Natural killer cell (primary cell): ENCODE data around the gene AP2A2. TPM values are rescaled to one million over a fixed set of nuclear protein-coding genes. Genes with fewer than 3 reads are reported as not detected.

Experiments
- ATAC-seq, 3 donors: fragments of 150-1000 bp in 2 of 3; fragments of 200-7000 bp in 1 of 3; cut with Tn5 transposase; 1 replicate in 1 of 3; 2 replicates in 2 of 3; pipeline ENCODE4 v1.10.0; 2021; ENCODE audit warnings: mild to moderate bottlenecking in 2 of 3, moderate library complexity in 2 of 3
- DNase-seq, 2 donors: peaks; one replicate each; pipeline versions ENCODE4 v3.0.0 to v3.0.0-alpha.2; 2013 to 2021; ENCODE audit warnings: mixed read lengths in 1 of 2
- H3K27ac ChIP-seq: one replicate; pipeline ENCODE4 v1.5.1; 2013; ENCODE audit warnings: mild to moderate bottlenecking, low read length
- H3K27me3 ChIP-seq: one replicate; pipeline ENCODE4 v1.6.1; 2013; ENCODE audit warnings: low read length; ENCODE audit not compliant: control insufficient read depth, insufficient read depth
- H3K36me3 ChIP-seq: one replicate; pipeline ENCODE4 v1.6.1; 2013; ENCODE audit warnings: low read length; ENCODE audit not compliant: control insufficient read depth, insufficient read depth
- H3K4me1 ChIP-seq: one replicate; pipeline ENCODE4 v1.6.1; 2013; ENCODE audit warnings: low read length; ENCODE audit not compliant: control insufficient read depth, insufficient read depth
- H3K4me3 ChIP-seq: one replicate; pipeline ENCODE4 v1.5.1; 2013; ENCODE audit warnings: low read length
- H3K9me3 ChIP-seq: one replicate; pipeline ENCODE4 v1.6.1; 2013; ENCODE audit warnings: low read length; ENCODE audit not compliant: control insufficient read depth, insufficient read depth
- H3K27ac Mint-ChIP-seq, 2 donors: one replicate each; pipeline ENCODE4 v1.8.0; 2022; ENCODE audit warnings: mild to moderate bottlenecking in 2 of 2, mixed read lengths in 2 of 2, moderate library complexity in 1 of 2
- H3K27me3 Mint-ChIP-seq, 2 donors: one replicate each; pipeline ENCODE4 v1.8.0; 2022; ENCODE audit warnings: low read depth in 2 of 2, mixed read lengths in 2 of 2
- H3K36me3 Mint-ChIP-seq: one replicate; pipeline ENCODE4 v1.8.0; 2022; ENCODE audit warnings: mixed read lengths
- H3K4me1 Mint-ChIP-seq, 2 donors: one replicate each; pipeline ENCODE4 v1.8.0; 2022; ENCODE audit warnings: mixed read lengths in 2 of 2
- H3K4me3 Mint-ChIP-seq: one replicate; pipeline ENCODE4 v1.8.0; 2022; ENCODE audit warnings: mild to moderate bottlenecking, moderate library complexity, mixed read lengths
- H3K9me3 Mint-ChIP-seq, 2 donors: one replicate each; pipeline ENCODE4 v1.8.0; 2022; ENCODE audit warnings: mixed read lengths in 2 of 2
- CTCF ChIP-seq: fragments of 200-600 bp; IDR thresholded peaks from one replicate; pipeline ENCODE4 v1.8.0; 2022; ENCODE audit warnings: antibody characterized with exemption
- WGBS: methylation state at CpG from one replicate; pipeline ENCODE4 v1.1.7; 2013; ENCODE audit warnings: missing lambda C conversion rate; ENCODE audit not compliant: insufficient coverage; 5-methylcytosine and 5-hydroxymethylcytosine counted together
- intact Hi-C: fragments of 100-400 bp; cut with micrococcal nuclease; formaldehyde crosslinking; loops from one replicate; pipeline ENCODE4 v1.14.2; 2022
- total RNA-seq, 4 donors: library from RNA; stranded (reverse); fragments of 120-200 nt in 1 of 4; gene quantifications; one replicate each; pipeline versions ENCODE4 v1.2.3 to v1.2.4, GENCODE V29; 2013 to 2022

AP2A2 gene
- total RNA-seq, 3 donors from 2014 or later (not counting 1 experiment from before 2014, with no cell fraction given): 57.2 to 120 (median 82.9) TPM

GRCh38 chr11:1049431-1049891 is 123.8 kb downstream of the AP2A2 start:
- WGBS: 61% methylated on average over 13 of the region's 13 CpGs
- intact Hi-C loops: no loop called here
- no peak for TF ChIP-seq CTCF
- Mint-ChIP-seq H3K27me3 (peaks cover 0 to 7% of the 10 kb centered on the region in 2 donors), H3K4me3 (no peak overlapping the region), H3K4me1 (peaks cover 18% of the 10 kb centered on the region in 2 donors), H3K9me3 (no peaks in the 10 kb centered on the region), H3K36me3 (no peaks in the 10 kb centered on the region), H3K27ac (no peak overlapping the region)
- ATAC-seq (no peak), DNase-seq (no peak)
- peaks cover 5% of the 10 kb centered on the region for H3K27me3 ChIP-seq
- no peak overlapping the region for H3K27ac ChIP-seq
- no peaks in the 10 kb centered on the region for H3K9me3 ChIP-seq
- no peak overlapping the region for H3K4me3 ChIP-seq
- H3K4me1 ChIP-seq: peaks cover 19% of the 10 kb centered on the region
- no peaks in the 10 kb centered on the region for H3K36me3 ChIP-seq

- intact Hi-C loops: no loop called here
- peaks cover 18% of the 10 kb centered on the region in 2 donors for H3K4me1 Mint-ChIP-seq
- DNase-seq (no peak), ATAC-seq (no peak)
- no peak overlapping the region for H3K4me3 Mint-ChIP-seq
- TF ChIP-seq CTCF: no peak
- whole genome bisulfite sequencing: 74% methylated on average over 18 of the region's 18 CpGs
- H3K36me3 Mint-ChIP-seq: no peaks in the 10 kb centered on the region
- no peaks in the 10 kb centered on the region for H3K9me3 Mint-ChIP-seq
- peaks cover 19% of the 10 kb centered on the region for H3K4me1 ChIP-seq
- peaks cover 0 to 7% of the 10 kb centered on the region in 2 donors for H3K27me3 Mint-ChIP-seq
- H3K9me3 ChIP-seq: no peaks in the 10 kb centered on the region
- H3K4me3 ChIP-seq: no peak overlapping the region
- no peak overlapping the region for H3K27ac ChIP-seq
- H3K27ac Mint-ChIP-seq: no peak overlapping the region
- peaks cover 5% of the 10 kb centered on the region for H3K27me3 ChIP-seq
- H3K36me3 ChIP-seq: no peaks in the 10 kb centered on the region
These were observed 124.4 kb downstream of the AP2A2 start for GRCh38 chr11:1049911-1050580.

GRCh38 chr11:1050581-1051355 is 125.1 kb downstream of the AP2A2 start:
- peak; percentile 81 for TF ChIP-seq CTCF

More at GRCh38 chr11:1050581-1051355, 125.1 kb downstream of the AP2A2 start:
- H3K27ac ChIP-seq: no peak overlapping the region
- H3K9me3 Mint-ChIP-seq: no peaks in the 10 kb centered on the region
- DNase-seq (peak; percentile 63 to 85), ATAC-seq (peak in 2 of 3 donors; percentile 98 to 99)
- no peaks in the 10 kb centered on the region for H3K36me3 ChIP-seq
- H3K4me3 Mint-ChIP-seq: no peak overlapping the region
- H3K27me3 Mint-ChIP-seq: peaks cover 0 to 7% of the 10 kb centered on the region in 2 donors
- intact Hi-C loops: loop anchor here (1.0 kb wide), 1 partner anchor 202 kb away; no protein-coding TSS in a partner anchor
- WGBS: 50% methylated on average over 39 of the region's 39 CpGs
- H3K27ac Mint-ChIP-seq: no peak overlapping the region
- peaks cover 5% of the 10 kb centered on the region for H3K27me3 ChIP-seq
- H3K36me3 Mint-ChIP-seq: no peaks in the 10 kb centered on the region
- H3K9me3 ChIP-seq: no peaks in the 10 kb centered on the region
- no peak overlapping the region for H3K4me3 ChIP-seq
- H3K4me1 ChIP-seq: peaks cover 18% of the 10 kb centered on the region
- H3K4me1 Mint-ChIP-seq: peaks cover 18% of the 10 kb centered on the region in 2 donors
